VCaP (cell line): ENCODE data around the gene ZNF433.

ENCODE experiments used
- H3K27ac ChIP-seq: fragments of 450-650 bp; 2 replicates; pipeline ENCODE4 v1.5.1; 2017
- TF ChIP-seq, protein P1 (sequence below): fragments of 450-650 bp; conservative IDR thresholded peaks from 2 replicates; pipeline ENCODE4 v1.5.1; 2017; ENCODE audit warnings: mild to moderate bottlenecking, moderate library complexity

ZNF433 gene

DNA sequence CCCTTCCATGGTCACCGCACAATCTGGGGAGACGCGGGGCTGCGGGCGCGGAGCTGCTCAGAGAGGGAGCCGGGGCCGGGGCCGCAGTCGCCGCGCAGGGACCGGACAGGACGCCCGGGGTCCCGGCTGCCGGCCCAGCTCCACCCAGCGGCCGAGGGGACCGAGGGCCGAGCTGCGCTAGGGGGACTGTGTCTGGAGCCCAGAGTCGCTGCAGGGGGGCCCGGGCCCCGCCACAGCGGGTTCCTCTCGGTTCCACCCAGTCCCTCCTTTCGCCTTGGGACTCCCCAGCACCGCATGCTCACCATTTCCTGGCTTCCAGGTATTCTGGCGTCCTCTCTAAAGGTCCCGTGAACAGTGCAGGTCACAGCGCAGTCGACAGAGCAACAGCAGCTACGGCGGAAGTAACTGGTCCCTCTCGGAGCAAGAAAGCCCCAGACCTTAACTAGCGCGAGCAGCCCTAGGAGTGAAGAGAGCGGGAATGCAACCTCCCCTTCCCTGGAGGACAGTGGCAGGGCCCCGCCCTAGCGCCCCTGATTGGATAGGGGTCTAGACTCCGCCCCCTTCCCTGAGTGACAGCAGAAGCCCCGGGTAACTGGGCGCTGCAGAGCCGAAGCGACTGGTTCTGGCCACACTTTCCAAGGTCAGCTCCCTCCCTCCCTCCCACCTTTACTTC lies 17.2 kb upstream of the ZNF433 start, which contains the start of gene ZNF878:
TSS of gene ZNF878 (minus strand) at position 465 of the 673 bp plus-strand sequence. CDS start at position 305, 160 bp downstream.
- peak within 1 kb of the TSS; percentile 72 for H3K27ac ChIP-seq
- TF ChIP-seq, protein P1, sequence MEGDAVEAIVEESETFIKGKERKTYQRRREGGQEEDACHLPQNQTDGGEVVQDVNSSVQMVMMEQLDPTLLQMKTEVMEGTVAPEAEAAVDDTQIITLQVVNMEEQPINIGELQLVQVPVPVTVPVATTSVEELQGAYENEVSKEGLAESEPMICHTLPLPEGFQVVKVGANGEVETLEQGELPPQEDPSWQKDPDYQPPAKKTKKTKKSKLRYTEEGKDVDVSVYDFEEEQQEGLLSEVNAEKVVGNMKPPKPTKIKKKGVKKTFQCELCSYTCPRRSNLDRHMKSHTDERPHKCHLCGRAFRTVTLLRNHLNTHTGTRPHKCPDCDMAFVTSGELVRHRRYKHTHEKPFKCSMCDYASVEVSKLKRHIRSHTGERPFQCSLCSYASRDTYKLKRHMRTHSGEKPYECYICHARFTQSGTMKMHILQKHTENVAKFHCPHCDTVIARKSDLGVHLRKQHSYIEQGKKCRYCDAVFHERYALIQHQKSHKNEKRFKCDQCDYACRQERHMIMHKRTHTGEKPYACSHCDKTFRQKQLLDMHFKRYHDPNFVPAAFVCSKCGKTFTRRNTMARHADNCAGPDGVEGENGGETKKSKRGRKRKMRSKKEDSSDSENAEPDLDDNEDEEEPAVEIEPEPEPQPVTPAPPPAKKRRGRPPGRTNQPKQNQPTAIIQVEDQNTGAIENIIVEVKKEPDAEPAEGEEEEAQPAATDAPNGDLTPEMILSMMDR = peak; percentile 36

DNA sequence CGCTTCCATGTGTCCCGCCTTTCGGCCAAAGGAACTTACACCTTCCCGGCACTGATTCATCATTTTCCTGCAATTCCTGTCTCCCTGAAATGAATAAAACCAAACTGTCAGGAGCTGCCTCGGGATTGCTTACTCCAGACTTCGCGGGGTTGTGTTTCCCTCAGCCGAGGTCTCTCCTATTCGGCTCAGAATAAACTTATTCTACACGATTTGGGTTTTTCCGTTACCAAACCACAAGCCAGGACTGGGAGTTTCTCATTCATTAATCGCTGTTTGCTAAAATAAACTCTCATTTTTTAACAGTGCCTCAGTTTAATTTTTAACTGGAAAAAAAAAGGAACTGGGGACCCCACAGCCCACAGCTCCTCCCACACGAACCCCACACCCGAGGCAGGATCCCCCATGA lies 16.6 kb upstream of the ZNF433 start:
- H3K27ac ChIP-seq = peak overlapping the region; percentile 72

DNA sequence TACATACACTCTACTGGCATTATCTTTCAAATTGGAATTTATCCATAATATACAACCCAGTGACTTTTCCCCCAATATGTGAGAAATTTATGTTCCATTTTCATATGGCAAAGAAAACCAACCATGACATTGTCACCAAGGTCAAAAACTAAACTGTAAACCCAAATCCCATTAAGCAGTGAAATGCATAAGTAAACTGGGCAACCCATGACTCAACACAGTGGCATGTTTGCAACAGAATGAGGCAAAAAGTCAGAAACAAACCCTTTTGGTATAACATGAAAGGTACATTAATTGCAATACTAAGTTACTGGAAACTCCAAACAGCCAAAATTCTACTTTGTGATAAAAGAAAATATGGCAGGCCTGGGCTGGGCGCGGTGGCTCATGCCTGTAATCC lies 12.4 kb upstream of the ZNF433 start:
- no peak overlapping the region for H3K27ac ChIP-seq
- TF ChIP-seq, protein P1 = no peak

More for the DNA sequence above, 16.6 kb upstream of the ZNF433 start:
- TF ChIP-seq, protein P1 = no peak

DNA sequence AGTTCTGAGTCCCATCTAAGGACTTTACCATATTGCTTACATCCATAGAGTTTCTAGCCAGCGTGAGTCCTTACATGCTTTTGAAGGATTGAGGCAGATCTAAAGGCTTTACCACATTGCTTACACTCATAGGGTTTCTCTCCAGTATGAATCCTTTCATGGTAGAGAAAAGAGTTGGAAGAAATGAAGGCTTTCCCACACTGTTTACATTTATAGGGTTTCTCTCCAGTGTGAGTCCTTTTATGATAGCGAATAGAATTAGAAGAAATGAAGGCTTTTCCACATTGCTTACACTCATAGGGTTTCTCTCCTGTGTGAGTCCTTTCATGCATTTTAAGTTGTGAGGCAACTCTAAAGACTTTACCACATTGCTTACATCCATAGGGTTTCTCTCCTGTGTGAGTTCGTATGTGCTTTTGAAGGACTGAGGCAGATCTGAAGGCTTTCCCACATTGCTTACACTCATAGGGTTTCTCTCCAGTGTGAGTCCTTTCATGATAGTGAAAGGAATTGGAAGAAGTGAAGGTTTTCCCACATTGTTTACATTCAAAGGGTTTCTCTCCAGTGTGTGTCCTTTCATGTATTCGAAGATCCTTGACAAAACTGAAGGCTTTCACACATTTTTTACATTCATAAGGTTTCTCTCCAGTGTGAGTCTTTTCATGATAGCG lies 8.4 kb upstream of the ZNF433 start:
- TF ChIP-seq, protein P1 = no peak
- no peak overlapping the region for H3K27ac ChIP-seq

DNA sequence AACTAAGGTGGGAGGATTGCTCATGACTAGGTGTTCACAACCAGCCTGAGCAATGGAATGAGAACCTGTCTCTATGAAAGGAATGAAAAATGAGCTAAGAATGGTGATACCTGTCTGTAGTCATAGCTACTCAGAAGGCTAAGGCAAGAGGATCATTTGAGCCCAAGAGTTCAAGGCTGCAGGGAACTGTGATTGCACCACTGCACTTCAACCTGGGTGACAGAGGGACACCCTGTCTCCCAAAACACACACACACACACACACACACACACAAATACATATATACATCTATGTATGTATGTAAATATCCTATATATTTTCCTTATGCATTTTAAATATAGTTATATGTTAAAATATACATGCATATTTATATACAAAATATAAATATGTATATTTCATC lies 7.4 kb upstream of the ZNF433 start:
- no peak overlapping the region for H3K27ac ChIP-seq
- TF ChIP-seq, protein P1 = no peak

DNA sequence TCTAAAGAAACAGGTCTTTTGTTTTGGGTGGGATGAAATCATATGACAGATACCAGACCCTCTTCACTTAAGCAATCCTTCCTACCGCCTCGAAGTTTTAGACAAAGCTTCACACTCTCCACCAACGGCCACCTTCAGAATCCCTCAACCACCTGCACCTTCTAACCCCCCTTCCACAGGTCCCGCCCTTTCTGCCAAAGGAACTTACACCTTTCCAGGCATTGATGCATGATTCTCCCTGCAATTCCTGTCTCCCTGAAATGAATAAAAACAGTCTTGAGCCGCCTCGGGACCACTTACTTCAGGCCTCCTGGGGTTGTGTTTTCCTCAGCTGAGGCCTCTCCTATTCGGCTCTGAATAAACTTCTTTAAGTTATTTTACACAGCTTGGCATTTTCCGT lies 859 bp downstream of the ZNF433 start:
- H3K27ac ChIP-seq = peak overlapping the region; percentile 91
- TF ChIP-seq, protein P1 = no peak

DNA sequence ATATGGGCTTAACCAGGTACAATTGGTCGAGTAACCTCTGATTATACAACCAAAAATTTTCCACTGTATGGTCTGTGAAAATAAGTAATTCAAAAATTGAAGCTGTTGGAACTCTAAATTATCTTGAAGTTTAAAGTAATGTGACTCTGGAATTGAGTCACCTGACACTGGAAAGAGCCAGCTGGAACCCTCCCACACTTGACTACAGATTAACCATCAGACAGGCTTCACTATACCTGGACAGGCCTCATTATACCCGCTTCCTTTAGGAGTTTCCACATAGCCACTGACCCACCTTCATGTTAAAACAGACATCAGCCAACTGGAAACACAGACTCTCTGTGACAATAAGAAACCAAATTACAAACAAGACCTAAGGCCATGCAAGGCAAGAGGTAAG lies 1.3 kb downstream of the ZNF433 start:
- TF ChIP-seq, protein P1 = no peak
- H3K27ac ChIP-seq = peak overlapping the region; percentile 91
